Choroid plexus epithelial cell (primary cell): Measurements from ENCODE around the gene QSOX2.

Experiments used
- DNase-seq: peaks from one replicate; pipeline ENCODE4 v3.0.0-alpha.2; 2010; ENCODE audit warnings: low read depth
- H3K4me3 ChIP-seq: 2 replicates; pipeline ENCODE4 v1.5.1; 2011; ENCODE audit warnings: low read depth, mild to moderate bottlenecking, control low read depth, low read length, moderate library complexity
- TF ChIP-seq, protein P1 (sequence below): conservative IDR thresholded peaks from 2 replicates; pipeline ENCODE4 v1.5.1; 2011; ENCODE audit warnings: low read depth, mild to moderate bottlenecking, control low read depth, inconsistent platforms, low read length, moderate library complexity

The QSOX2 gene

DNA sequence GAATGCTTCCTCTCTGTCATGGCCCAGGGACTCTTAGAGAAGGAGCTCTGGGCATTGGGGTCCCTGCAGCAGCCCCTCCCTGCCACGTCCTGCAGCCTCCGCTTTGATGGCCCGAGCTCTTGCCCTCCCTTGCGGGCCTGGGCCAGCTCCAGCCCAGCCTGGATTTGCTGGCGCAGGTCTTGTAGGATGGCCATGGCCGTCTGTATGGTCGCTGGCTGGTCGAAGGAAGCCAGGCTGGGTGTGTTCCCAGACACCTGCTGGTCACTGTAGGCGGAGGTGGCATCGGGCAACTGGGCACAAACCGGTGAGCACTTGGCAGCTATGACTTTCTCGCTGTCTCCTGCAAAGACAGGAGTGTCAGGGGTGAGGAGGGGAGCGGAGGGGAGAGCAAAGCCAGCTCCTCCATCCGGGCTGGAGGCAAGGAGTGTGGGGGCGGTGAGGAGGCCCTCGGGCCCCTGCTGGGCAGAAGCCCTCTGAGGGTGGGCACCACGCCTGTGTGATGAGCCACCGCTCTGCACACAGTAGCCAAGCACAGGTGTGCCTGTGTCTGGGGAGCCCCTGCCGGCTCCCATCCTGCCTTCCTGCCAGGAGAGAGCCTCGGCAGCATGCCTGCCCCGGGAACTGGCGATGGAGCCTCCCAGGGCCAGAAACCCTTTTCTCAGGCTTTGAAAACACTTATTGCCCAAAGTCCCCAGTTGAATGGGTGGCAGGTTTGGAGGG lies 45.9 kb upstream of the QSOX2 start:
- no peak for DNase-seq
- H3K4me3 ChIP-seq = no peak overlapping the region
- TF ChIP-seq, protein P1, sequence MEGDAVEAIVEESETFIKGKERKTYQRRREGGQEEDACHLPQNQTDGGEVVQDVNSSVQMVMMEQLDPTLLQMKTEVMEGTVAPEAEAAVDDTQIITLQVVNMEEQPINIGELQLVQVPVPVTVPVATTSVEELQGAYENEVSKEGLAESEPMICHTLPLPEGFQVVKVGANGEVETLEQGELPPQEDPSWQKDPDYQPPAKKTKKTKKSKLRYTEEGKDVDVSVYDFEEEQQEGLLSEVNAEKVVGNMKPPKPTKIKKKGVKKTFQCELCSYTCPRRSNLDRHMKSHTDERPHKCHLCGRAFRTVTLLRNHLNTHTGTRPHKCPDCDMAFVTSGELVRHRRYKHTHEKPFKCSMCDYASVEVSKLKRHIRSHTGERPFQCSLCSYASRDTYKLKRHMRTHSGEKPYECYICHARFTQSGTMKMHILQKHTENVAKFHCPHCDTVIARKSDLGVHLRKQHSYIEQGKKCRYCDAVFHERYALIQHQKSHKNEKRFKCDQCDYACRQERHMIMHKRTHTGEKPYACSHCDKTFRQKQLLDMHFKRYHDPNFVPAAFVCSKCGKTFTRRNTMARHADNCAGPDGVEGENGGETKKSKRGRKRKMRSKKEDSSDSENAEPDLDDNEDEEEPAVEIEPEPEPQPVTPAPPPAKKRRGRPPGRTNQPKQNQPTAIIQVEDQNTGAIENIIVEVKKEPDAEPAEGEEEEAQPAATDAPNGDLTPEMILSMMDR = no peak

DNA sequence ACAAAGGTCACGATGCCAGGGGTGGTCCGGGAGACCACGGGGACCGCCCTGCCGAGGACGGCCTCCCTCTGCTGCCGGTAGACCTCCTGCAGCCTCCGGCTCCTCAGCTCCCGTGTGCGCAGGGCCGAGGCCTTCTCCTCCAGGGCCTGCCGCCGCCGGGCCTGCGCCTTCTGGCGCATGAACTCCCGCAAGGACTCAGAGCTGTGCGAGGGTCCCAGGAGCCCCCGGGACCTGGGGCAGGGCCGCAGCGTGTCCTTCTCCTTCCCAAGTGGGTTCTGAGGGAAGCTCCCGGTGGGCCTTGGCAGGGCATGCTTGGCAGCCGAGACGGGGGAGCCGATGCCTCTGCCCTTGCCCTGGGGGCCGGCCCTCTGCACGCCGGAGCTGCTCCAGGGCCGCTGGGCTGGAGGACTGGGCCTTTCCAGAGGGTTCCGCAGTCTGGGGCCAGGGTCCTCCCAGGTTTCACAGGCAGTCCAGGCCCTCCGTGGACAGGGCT lies 44.9 kb upstream of the QSOX2 start:
- TF ChIP-seq, protein P1 = no peak
- DNase-seq = no peak
- no peak overlapping the region for H3K4me3 ChIP-seq

DNA sequence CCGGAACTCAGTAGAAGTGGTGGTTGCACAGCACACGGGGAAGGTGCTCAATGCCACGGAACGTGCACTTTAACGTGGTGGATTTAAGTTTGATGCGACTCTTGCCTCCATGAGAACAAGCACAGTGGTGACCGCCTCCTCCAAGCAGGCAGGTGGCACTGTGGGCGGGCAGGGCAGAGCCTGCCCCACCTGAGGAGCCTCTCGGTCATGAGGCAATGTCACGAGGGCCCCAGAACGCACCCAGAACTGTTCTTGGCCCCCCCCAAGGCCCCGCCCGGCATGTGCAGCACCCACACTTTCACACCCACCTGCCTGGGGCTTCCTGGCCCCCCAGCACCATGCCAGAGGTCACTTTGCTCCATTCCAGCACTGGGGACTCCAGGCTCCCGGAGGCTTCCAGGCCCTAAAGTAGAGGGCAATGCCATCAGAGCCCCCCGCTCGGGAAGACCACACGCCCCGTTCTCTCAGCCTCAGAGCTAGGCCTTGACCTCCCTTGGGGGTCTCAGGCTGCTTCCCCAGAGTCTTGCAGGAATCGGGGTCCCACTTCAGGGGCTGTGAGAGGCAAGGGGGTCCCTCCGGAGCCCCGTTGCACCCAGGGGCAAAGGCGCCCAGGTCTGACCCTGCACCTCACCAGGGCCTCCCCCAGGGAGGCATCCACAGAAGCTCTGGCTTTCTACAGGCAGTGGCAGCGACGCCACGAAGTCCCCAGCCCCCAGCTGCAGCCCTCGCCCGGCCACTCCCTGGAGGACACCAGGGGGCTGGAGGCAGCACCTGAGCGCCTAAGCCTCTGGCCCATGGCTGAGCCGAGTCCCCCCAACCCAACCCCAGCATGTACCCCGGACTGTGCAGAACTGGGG lies 44.3 kb upstream of the QSOX2 start:
- TF ChIP-seq, protein P1 = no peak
- H3K4me3 ChIP-seq = no peak overlapping the region
- DNase-seq = no peak

DNA sequence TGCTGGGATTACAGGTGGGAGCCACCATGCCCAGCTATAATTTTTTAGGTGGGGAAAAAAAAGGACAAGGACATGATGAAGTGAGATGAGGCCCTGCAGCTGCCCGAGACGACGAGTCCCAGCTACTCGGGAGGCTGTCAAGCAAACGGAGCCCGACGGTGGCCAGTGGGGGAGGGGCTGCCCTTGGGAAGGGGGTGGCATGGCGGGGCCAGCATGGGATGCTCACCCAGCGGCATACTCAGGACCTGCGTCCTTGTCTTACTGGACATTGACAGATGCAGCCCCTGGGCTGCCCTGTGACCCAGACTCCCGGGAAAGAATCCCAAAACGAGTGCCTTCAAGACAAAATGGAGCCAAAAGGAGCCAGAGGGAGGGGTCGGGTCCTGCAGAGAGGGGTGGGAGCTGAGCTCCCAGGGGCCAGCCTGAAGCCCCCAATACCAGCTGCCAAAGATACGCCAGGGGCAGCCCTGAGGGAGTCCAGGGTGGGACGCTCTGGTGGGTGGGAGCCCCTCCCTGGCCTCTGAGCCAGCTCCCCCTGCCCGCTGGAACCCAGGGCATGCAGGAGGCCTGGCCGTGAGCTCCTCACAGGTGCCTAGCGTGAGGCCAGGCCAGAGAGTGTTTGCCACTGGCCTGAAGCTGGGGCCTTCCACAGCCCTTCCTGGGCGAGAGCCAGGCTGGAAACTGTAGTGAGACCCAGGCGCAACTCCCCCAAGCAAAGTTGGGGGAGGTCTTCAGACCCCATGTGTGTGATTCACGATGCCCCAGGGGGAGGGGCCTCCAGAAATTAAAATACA lies 42.5 kb upstream of the QSOX2 start:
- TF ChIP-seq, protein P1 = no peak
- DNase-seq = no peak
- H3K4me3 ChIP-seq = no peak overlapping the region

DNA sequence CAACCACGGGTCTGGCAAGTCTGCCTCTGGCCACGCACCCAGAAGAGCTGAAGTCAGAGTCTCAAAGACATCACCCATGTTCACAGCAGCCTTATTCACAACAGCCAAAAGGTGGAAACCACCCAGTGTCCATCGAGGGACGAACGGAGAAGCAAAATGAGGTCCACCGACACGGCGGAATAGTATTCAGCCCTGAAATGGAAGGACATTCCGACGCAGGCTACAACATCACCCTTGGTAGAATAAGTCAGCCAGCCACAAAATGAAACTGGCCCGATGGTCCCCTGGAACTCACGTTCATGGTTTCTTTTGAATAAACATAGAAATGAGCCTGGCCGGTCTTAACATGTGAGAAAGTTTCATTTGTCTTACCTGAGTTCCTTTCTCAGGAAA lies 41.4 kb upstream of the QSOX2 start:
- no peak for DNase-seq
- H3K4me3 ChIP-seq = no peak overlapping the region
- TF ChIP-seq, protein P1 = no peak

DNA sequence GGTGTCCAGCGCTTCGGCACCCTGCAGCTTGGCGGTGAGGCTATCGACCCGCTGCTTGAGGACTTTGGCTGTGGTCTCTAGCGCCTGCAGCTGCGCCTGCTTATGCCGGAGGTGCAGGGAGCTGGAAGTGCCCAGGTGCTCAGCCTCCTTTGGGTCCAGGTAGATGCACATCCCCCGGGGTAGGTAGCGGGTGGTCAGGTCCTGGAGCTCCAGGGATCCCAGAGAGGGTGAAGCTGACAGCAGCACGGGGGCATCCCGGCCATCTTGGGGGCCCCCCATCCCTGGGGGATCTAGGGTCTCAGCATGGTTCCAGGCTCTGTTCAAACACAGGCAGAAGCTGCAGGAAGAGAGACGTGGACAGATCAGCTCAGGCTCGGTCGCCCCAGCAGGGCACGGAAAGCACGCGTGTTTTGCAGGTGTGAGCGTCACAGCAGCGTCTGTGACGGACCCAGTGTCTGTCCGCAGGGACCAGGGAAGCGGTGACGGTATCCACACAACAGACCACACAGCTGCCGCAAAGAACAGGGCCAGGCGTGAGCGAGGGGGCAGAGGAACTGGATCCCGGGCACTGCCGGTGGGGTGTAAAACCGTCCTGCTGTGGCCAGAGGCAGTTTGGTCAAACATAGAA lies 40.9 kb upstream of the QSOX2 start:
- no peak overlapping the region for H3K4me3 ChIP-seq
- no peak for DNase-seq
- TF ChIP-seq, protein P1 = no peak
